WTC11 (cell line): ENCODE results near the gene SARDH. TPM values are rescaled to one million over a fixed set of nuclear protein-coding genes. Genes with fewer than 3 reads are reported as not detected.
"Not testable (repeated sequence)": the region's sequence is repeated elsewhere in the genome, so short reads cannot be mapped to it uniquely, and the experiment has no call there.

ENCODE experiments used
- ATAC-seq: fragments of 200-7000 bp; cut with Tn5 transposase; 2 replicates; pipeline ENCODE4 v1.10.0; 2021; ENCODE audit warnings: mild to moderate bottlenecking, moderate library complexity
- CTCF ChIA-PET: fragments of 300-600 bp; sonication (Branson Sonifier 250); formaldehyde crosslinking; loops from one replicate; lab custom pipeline; 2021; ENCODE audit warnings: antibody characterized with exemption; lab: Charles Lee
- POLR2A ChIA-PET: fragments of 350-600 bp; sonication (Branson Sonifier 250); formaldehyde crosslinking; loops from one replicate; lab custom pipeline; 2021; ENCODE audit warnings: antibody characterized with exemption; lab: Charles Lee
- DNase-seq: peaks from one replicate; pipeline ENCODE4 v3.0.0; 2021; ENCODE audit warnings: low spot score
- H3K27ac Mint-ChIP-seq: 2 replicates; pipeline ENCODE4 v1.8.0; 2021; ENCODE audit warnings: mixed read lengths
- H3K27me3 Mint-ChIP-seq: 2 replicates; pipeline ENCODE4 v1.8.0; 2021; ENCODE audit warnings: low read depth, mild to moderate bottlenecking, moderate library complexity, mixed read lengths
- H3K36me3 Mint-ChIP-seq: 2 replicates; pipeline ENCODE4 v1.8.0; 2021; ENCODE audit warnings: mixed read lengths
- H3K4me1 Mint-ChIP-seq: 2 replicates; pipeline ENCODE4 v1.8.0; 2022; ENCODE audit warnings: mixed read lengths
- H3K4me3 Mint-ChIP-seq: 2 replicates; pipeline ENCODE4 v1.8.0; 2021; ENCODE audit warnings: mild to moderate bottlenecking, moderate library complexity, mixed read lengths
- H3K9me3 Mint-ChIP-seq: 2 replicates; pipeline ENCODE4 v1.8.0; 2021; ENCODE audit warnings: mixed read lengths
- CBFB ChIP-seq: sonication (generic); formaldehyde crosslinking; IDR thresholded peaks from 2 replicates; pipeline ENCODE4 v1.8.1; 2022; ENCODE audit warnings: mild to moderate bottlenecking, low read depth, missing genetic modification reagents
- CREM ChIP-seq: sonication (generic); formaldehyde crosslinking; IDR thresholded peaks from 2 replicates; pipeline ENCODE4 v1.8.1; 2022; ENCODE audit warnings: mild to moderate bottlenecking, missing genetic modification reagents, moderate library complexity
- FOXP1 ChIP-seq: sonication (generic); formaldehyde crosslinking; IDR thresholded peaks from 2 replicates; pipeline ENCODE4 v1.8.0; 2022; ENCODE audit warnings: missing genetic modification reagents, mild to moderate bottlenecking, moderate library complexity, borderline replicate concordance
- GABPB1 ChIP-seq: sonication (generic); formaldehyde crosslinking; IDR thresholded peaks from 2 replicates; pipeline ENCODE4 v1.8.1; 2023; ENCODE audit warnings: mild to moderate bottlenecking, missing genetic modification reagents
- GTF2I ChIP-seq: fragments of 250-450 bp; sonication (Bioruptor Pico); conservative IDR thresholded peaks from 2 replicates; pipeline ENCODE4 v1.4.0; 2021; ENCODE audit warnings: mild to moderate bottlenecking
- KAT7 ChIP-seq: sonication (generic); formaldehyde crosslinking; IDR thresholded peaks from 2 replicates; pipeline ENCODE4 v1.8.1; 2023; ENCODE audit warnings: missing genetic modification reagents, mild to moderate bottlenecking, borderline replicate concordance
- MYBL2 ChIP-seq: sonication (generic); formaldehyde crosslinking; IDR thresholded peaks from 2 replicates; pipeline ENCODE4 v1.8.1; 2023; ENCODE audit warnings: mild to moderate bottlenecking, moderate library complexity, missing genetic modification reagents
- NFE2L1 ChIP-seq: sonication (generic); formaldehyde crosslinking; IDR thresholded peaks from 2 replicates; pipeline ENCODE4 v1.8.1; 2023; ENCODE audit warnings: missing genetic modification reagents
- OVOL2 ChIP-seq: fragments of 250-450 bp; sonication (Bioruptor Pico); IDR thresholded peaks from 2 replicates; pipeline ENCODE4 v1.9.0; 2021; ENCODE audit warnings: mild to moderate bottlenecking, borderline replicate concordance
- SMAD3 ChIP-seq: sonication (generic); formaldehyde crosslinking; IDR thresholded peaks from 2 replicates; pipeline ENCODE4 v1.8.0; 2022; ENCODE audit warnings: missing genetic modification reagents, mild to moderate bottlenecking, borderline replicate concordance
- TCF7 ChIP-seq: sonication (generic); formaldehyde crosslinking; IDR thresholded peaks from 2 replicates; pipeline ENCODE4 v1.8.0; 2022; ENCODE audit warnings: mild to moderate bottlenecking, low read depth, missing genetic modification reagents, moderate library complexity
- TEAD1 ChIP-seq: sonication (generic); formaldehyde crosslinking; IDR thresholded peaks from 2 replicates; pipeline ENCODE4 v1.8.0; 2022; ENCODE audit warnings: mild to moderate bottlenecking, missing genetic modification reagents
- ZNF121 ChIP-seq: sonication (generic); formaldehyde crosslinking; IDR thresholded peaks from 2 replicates; pipeline ENCODE4 v1.8.0; 2023; ENCODE audit warnings: missing genetic modification reagents
- ZNF396 ChIP-seq: fragments of 250-450 bp; sonication (Bioruptor Pico); IDR thresholded peaks from 2 replicates; pipeline ENCODE4 v1.8.0; 2021; ENCODE audit warnings: mild to moderate bottlenecking, moderate library complexity, borderline replicate concordance
- total RNA-seq: library from RNA; stranded (reverse); gene quantifications from 3 replicates; pipeline ENCODE4 v1.2.3, GENCODE V29; 2021
- TF ChIP-seq, protein P1 (sequence below): fragments of 250-450 bp; sonication (Bioruptor Pico); IDR thresholded peaks from 2 replicates; pipeline ENCODE4 v1.9.0; 2021; ENCODE audit warnings: mild to moderate bottlenecking
- TF ChIP-seq, protein P2 (sequence below): sonication (generic); formaldehyde crosslinking; IDR thresholded peaks from 2 replicates; pipeline ENCODE4 v1.8.1; 2023; ENCODE audit warnings: mild to moderate bottlenecking, moderate library complexity, missing genetic modification reagents
- TF ChIP-seq, protein P3 (sequence below): fragments of 250-450 bp; sonication (Bioruptor Pico); IDR thresholded peaks from 2 replicates; pipeline ENCODE4 v2.1.2; 2022; ENCODE audit warnings: mild to moderate bottlenecking, moderate library complexity
- TF ChIP-seq, protein P4 (sequence below): sonication (generic); formaldehyde crosslinking; IDR thresholded peaks from 2 replicates; pipeline ENCODE4 v1.8.0; 2022; ENCODE audit warnings: mild to moderate bottlenecking, missing genetic modification reagents

Gene SARDH
- total RNA-seq, 1 experiment from 2014 or later = 8.5 TPM

DNA sequence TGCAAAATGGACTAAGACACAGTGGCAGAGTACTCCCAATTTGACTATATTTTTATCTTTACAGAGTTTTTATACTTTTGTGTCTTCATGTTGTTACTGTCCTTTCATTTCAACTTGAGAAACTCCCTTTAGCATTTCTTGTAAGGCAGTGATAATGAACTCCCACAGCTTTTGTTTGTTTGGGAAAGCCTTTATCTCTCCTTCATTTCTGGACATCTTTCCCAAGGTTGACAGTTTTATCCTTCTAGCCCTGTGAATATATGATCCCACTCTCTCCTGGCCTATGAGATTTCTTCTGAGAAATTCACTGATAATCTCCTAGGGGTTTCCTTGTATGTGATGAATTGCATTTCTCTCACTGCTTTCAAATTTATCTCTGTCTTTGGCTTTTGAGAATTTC, 9.2 kb upstream of the SARDH start:
- peaks cover 11% of the 10 kb centered on the region for H3K27me3 Mint-ChIP-seq
- ChIA-PET POLR2A (interaction anchor here (0.7 kb wide), 1 partner anchor 126 kb away, joined by 3 read pairs; no protein-coding TSS in a partner anchor), CTCF (no interaction called here)
- no peaks in the 10 kb centered on the region for H3K36me3 Mint-ChIP-seq
- no peak for DNase-seq
- H3K9me3 Mint-ChIP-seq = peaks cover 21% of the 10 kb centered on the region
- ATAC-seq = no peak
- TF ChIP-seq, protein P1, sequence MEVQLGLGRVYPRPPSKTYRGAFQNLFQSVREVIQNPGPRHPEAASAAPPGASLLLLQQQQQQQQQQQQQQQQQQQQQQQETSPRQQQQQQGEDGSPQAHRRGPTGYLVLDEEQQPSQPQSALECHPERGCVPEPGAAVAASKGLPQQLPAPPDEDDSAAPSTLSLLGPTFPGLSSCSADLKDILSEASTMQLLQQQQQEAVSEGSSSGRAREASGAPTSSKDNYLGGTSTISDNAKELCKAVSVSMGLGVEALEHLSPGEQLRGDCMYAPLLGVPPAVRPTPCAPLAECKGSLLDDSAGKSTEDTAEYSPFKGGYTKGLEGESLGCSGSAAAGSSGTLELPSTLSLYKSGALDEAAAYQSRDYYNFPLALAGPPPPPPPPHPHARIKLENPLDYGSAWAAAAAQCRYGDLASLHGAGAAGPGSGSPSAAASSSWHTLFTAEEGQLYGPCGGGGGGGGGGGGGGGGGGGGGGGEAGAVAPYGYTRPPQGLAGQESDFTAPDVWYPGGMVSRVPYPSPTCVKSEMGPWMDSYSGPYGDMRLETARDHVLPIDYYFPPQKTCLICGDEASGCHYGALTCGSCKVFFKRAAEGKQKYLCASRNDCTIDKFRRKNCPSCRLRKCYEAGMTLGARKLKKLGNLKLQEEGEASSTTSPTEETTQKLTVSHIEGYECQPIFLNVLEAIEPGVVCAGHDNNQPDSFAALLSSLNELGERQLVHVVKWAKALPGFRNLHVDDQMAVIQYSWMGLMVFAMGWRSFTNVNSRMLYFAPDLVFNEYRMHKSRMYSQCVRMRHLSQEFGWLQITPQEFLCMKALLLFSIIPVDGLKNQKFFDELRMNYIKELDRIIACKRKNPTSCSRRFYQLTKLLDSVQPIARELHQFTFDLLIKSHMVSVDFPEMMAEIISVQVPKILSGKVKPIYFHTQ (CRISPR knock-in tag) = no peak
- no peak for TF ChIP-seq OVOL2 (CRISPR knock-in tag)
- TF ChIP-seq FOXP1 (CRISPR knock-in tag) = no peak
- TF ChIP-seq ZNF396 (CRISPR knock-in tag) = no peak
- no peak for TF ChIP-seq GTF2I (CRISPR knock-in tag)
- TF ChIP-seq TEAD1 (CRISPR knock-in tag) = no peak
- no peak for TF ChIP-seq ZNF121 (CRISPR knock-in tag)
- TF ChIP-seq KAT7 (CRISPR knock-in tag) = no peak
- no peak for TF ChIP-seq CBFB (CRISPR knock-in tag)
- TF ChIP-seq TCF7 = no peak
- no peak for TF ChIP-seq MYBL2
- no peak for TF ChIP-seq CREM
- TF ChIP-seq, protein P2, sequence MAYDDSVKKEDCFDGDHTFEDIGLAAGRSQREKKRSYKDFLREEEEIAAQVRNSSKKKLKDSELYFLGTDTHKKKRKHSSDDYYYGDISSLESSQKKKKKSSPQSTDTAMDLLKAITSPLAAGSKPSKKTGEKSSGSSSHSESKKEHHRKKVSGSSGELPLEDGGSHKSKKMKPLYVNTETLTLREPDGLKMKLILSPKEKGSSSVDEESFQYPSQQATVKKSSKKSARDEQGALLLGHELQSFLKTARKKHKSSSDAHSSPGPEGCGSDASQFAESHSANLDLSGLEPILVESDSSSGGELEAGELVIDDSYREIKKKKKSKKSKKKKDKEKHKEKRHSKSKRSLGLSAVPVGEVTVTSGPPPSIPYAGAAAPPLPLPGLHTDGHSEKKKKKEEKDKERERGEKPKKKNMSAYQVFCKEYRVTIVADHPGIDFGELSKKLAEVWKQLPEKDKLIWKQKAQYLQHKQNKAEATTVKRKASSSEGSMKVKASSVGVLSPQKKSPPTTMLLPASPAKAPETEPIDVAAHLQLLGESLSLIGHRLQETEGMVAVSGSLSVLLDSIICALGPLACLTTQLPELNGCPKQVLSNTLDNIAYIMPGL (CRISPR knock-in tag) = no peak
- TF ChIP-seq SMAD3 (CRISPR knock-in tag) = no peak
- TF ChIP-seq NFE2L1 (CRISPR knock-in tag) = no peak
- no peak for TF ChIP-seq GABPB1
- TF ChIP-seq, protein P3, sequence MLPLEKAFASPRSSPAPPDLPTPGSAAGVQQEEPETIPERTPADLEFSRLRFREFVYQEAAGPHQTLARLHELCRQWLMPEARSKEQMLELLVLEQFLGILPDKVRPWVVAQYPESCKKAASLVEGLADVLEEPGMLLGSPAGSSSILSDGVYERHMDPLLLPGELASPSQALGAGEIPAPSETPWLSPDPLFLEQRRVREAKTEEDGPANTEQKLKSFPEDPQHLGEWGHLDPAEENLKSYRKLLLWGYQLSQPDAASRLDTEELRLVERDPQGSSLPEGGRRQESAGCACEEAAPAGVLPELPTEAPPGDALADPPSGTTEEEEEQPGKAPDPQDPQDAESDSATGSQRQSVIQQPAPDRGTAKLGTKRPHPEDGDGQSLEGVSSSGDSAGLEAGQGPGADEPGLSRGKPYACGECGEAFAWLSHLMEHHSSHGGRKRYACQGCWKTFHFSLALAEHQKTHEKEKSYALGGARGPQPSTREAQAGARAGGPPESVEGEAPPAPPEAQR = no peak
- TF ChIP-seq, protein P4, sequence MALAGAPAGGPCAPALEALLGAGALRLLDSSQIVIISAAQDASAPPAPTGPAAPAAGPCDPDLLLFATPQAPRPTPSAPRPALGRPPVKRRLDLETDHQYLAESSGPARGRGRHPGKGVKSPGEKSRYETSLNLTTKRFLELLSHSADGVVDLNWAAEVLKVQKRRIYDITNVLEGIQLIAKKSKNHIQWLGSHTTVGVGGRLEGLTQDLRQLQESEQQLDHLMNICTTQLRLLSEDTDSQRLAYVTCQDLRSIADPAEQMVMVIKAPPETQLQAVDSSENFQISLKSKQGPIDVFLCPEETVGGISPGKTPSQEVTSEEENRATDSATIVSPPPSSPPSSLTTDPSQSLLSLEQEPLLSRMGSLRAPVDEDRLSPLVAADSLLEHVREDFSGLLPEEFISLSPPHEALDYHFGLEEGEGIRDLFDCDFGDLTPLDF (CRISPR knock-in tag) = no peak
- no peak overlapping the region for H3K4me3 Mint-ChIP-seq
- peaks cover 5% of the 10 kb centered on the region for H3K4me1 Mint-ChIP-seq
- no peak overlapping the region for H3K27ac Mint-ChIP-seq

DNA sequence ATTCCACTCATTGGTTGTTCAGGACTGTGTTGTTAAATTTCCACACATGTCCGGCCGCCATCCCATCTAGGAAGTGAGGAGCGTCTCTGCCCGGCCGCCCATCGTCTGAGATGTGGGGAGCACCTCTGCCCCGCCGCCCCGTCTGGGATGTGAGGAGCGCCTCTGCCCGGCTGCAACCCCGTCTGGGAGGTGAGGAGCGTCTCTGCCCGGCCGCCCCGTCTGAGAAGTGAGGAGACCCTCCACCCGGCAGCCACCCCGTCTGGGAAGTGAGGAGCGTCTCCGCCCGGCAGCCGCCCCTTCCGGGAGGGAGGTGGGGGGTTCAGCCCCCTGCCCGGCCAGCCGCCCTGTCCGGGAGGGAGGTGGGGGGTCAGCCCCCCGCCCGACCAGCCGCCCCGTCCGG, 6.4 kb upstream of the SARDH start:
- ATAC-seq, CTCF ChIA-PET, POLR2A ChIA-PET: not testable (repeated sequence)

More for the DNA sequence above, 6.4 kb upstream of the SARDH start:
- DNase-seq, H3K27me3 Mint-ChIP-seq, H3K4me3 Mint-ChIP-seq, H3K4me1 Mint-ChIP-seq, H3K36me3 Mint-ChIP-seq, H3K27ac Mint-ChIP-seq: not testable (repeated sequence)
- peaks cover 21% of the 10 kb centered on the region for H3K9me3 Mint-ChIP-seq
